Breast epithelium (tissue), 3 donors: ENCODE measurements around the gene BUB1.

Source experiments
- CTCF ChIP-seq, 3 donors: fragments of 450-650 bp; IDR thresholded peaks; one replicate each; pipeline ENCODE4 v1.5.1; 2016 to 2017; ENCODE audit warnings: antibody characterized with exemption in 3 of 3, mild to moderate bottlenecking in 3 of 3, moderate library complexity in 3 of 3
- POLR2A ChIP-seq: fragments of 450-650 bp; IDR thresholded peaks from one replicate; pipeline ENCODE4 v1.6.1; 2016; ENCODE audit warnings: antibody characterized with exemption, mild to moderate bottlenecking, moderate library complexity
- POLR2AphosphoS5 ChIP-seq, 3 donors: sonication (generic); formaldehyde crosslinking; IDR thresholded peaks; one replicate each; pipeline ENCODE4 v1.6.1; 2017; ENCODE audit warnings: antibody characterized with exemption in 3 of 3

GRCh38 chr2:110653861-110654260, 24.0 kb downstream of the BUB1 start:
- TF ChIP-seq POLR2AphosphoS5 (IDR thresholded peaks at IDR 0.05) (no peak), CTCF (IDR thresholded peaks at IDR 0.05) (no peak), POLR2A (no peak)
